ENCODE data around the gene DNAJC5. TPM values are rescaled to one million over a fixed set of nuclear protein-coding genes. Genes with fewer than 3 reads are reported as not detected.

Gene DNAJC5
- total RNA-seq, 2 experiments from 2014 or later = 58.6 to 59.7 TPM

DNA sequence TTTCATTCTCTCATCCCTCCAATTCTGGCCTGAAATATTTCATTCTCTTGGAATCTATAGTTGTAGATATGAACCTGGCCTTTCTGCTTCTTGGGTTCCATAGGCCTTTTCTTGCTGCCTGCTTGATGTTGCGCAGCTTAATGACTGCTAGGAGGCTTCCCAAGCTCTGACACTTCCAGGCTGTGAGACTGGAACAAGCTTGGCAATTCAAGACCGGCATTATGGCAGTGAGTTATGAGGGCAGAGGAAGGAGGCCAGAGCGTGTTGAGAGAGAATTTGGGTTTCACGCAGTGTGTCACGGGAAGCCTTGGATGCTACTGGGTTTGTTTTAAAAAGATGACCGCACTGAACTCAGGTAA is 948 bp upstream of the DNAJC5 start:
- Mint-ChIP-seq H3K27me3 (no peaks in the 10 kb centered on the region), H3K4me1 (peaks cover 35% of the 10 kb centered on the region), H3K27ac (peak overlapping the region; percentile 72), H3K36me3 (ENCODE audit: low read depth) (peaks cover 41% of the 10 kb centered on the region), H3K9me3 (no peaks in the 10 kb centered on the region), H3K4me3 (peak overlapping the region; percentile 58)
- ChIA-PET POLR2A (interaction anchor here (1.0 to 4.5 kb wide), 4 partner anchors 12 to 62 kb away, joined by 3 to 29 read pairs (median 6); partner anchors contain the start of genes TPD52L2 and UCKL1), CTCF (interaction anchor here (1.0 kb wide), 1 partner anchor 20 kb away, joined by 3 read pairs; no protein-coding TSS in a partner anchor)
- DNase-seq = no peak

DNA sequence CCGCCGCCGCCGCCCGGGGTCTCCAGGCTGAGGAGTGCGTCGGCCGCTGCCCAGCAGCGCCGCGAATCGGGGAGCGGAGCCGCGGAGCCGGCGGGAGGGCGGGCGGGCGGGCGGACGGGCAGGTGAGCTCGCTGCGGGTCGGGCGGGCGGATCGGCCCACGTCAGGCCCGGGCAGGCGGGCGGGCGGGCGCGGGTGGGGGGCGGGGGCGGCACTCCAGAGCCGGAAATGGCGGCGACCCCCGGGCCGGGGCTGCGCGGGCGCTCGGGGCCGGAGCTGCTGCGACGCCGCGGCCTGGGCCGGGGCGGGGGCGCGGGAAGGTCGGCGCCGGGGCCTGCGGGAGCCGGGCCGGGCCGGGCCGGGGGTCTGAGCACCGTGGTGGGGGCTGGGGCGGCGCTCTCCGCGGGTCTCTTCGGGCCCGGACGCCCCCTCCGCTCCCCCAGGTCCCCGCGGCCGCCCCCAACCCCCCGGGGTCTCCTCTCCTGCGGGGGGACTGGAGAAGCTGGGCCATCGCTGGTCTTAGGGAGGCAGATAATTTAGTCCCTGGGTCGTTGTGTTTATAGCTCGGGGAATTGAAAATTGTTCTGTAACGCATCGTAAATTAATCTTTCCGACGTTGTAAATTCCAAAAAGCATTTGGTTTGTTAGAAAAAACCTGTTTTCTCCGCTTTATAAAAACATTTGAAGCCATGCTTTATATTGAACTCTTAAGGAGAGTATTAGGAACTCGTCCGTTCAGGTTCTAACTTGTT is 451 bp downstream of the DNAJC5 start:
- Mint-ChIP-seq H3K27me3 (no peaks in the 10 kb centered on the region), H3K4me1 (peaks cover 41% of the 10 kb centered on the region), H3K27ac (peak overlapping the region; percentile 99), H3K4me3 (peak overlapping the region; percentile 95), H3K36me3 (ENCODE audit: low read depth) (peaks cover 33% of the 10 kb centered on the region), H3K9me3 (no peaks in the 10 kb centered on the region)
- ChIA-PET CTCF (interaction anchor here (1.2 to 2.2 kb wide), 4 partner anchors 30 to 143 kb away, joined by 4 to 11 read pairs (median 5); partner anchors contain the start of genes PRPF6, SAMD10 and TPD52L2), POLR2A (interaction anchor here (0.6 to 4.5 kb wide), 22 partner anchors 9 to 374 kb away, joined by 3 to 29 read pairs (median 4); partner anchors contain the start of genes ABHD16B, PPDPF, PRPF6 and PTK6)
- DNase-seq = no peak

DNA sequence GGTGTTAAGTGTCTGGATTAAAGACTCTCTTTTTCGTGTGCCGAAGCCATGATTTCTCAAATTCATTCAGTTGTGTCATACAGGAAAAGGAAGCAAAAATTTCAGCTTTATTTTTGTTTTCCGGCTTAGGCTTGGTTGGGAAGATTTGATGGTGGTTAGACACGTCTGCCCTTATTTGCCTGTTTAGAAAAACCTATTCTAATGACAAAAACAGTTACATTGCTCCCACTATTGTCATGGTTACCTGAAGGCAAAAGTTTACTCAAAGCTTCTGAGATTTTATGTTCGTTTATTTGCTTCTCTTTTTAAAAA is 982 bp downstream of the DNAJC5 start:
- DNase-seq = no peak
- CTCF ChIA-PET = interaction anchor here (1.2 to 2.2 kb wide), 6 partner anchors 31 to 358 kb away, joined by 4 to 11 read pairs (median 5); partner anchors contain the start of genes ARFRP1, PRPF6, PTK6 and SAMD10
- peaks cover 46% of the 10 kb centered on the region for H3K4me1 Mint-ChIP-seq
- POLR2A ChIA-PET = interaction anchor here (0.6 to 4.5 kb wide), 20 partner anchors 8 to 374 kb away, joined by 3 to 29 read pairs (median 4); partner anchors contain the start of genes ABHD16B, PPDPF, PRPF6 and PTK6
- peak overlapping the region; percentile 99 for H3K27ac Mint-ChIP-seq
- H3K9me3 Mint-ChIP-seq = no peaks in the 10 kb centered on the region
- peak overlapping the region; percentile 95 for H3K4me3 Mint-ChIP-seq
- no peaks in the 10 kb centered on the region for H3K27me3 Mint-ChIP-seq
- peaks cover 30% of the 10 kb centered on the region for H3K36me3 Mint-ChIP-seq (ENCODE audit: low read depth)

DNA sequence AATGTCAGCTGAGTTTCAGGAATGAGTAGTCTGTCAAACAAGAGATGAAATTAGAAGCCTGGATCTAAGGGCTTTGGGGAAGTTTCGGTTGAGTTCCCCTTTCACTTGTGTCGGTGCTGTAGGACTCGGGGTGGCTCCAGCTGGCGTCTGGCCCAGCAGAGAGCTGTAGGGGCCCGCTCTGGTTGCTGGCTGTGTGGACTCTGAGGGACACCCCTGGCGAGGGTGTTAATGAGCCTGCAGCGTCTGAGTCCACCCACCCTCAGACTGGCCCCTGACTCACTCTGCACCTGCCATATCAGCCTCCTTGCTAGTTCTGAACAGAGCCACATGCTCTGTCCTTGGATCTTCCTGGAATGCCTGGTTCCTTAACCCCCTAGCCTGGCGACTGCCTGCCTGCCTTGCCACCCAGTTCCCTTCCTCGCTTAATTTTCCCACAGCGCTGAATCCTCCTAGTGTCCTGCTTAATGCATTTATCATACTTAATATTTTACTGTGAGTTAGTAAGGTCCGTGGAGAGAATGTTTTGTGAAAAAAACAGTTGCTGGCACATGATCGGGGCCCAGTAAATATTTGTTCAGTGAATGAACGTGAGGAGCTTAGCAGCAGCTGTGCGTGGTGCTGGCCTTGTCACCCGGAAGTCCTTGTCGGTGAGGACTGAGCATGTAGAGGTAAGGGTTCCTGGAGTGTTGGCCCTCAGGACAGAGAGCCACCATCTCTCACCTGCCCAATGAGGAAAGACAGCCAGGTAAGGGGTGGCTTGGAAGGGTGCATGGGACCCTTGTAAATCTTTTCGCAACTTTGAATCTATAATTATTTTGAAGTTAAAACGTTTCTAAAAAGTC is 1.6 kb downstream of the DNAJC5 start:
- H3K27ac Mint-ChIP-seq = peak overlapping the region; percentile 99
- peaks cover 52% of the 10 kb centered on the region for H3K4me1 Mint-ChIP-seq
- peaks cover 33% of the 10 kb centered on the region for H3K36me3 Mint-ChIP-seq (ENCODE audit: low read depth)
- peak; percentile 42 for DNase-seq
- H3K9me3 Mint-ChIP-seq = no peaks in the 10 kb centered on the region
- POLR2A ChIA-PET = interaction anchor here (0.8 to 4.5 kb wide), 19 partner anchors 8 to 375 kb away, joined by 3 to 29 read pairs (median 4); partner anchors contain the start of genes ABHD16B, PPDPF, PRPF6 and PTK6
- no peaks in the 10 kb centered on the region for H3K27me3 Mint-ChIP-seq
- CTCF ChIA-PET = interaction anchor here (1.2 to 2.2 kb wide), 6 partner anchors 32 to 359 kb away, joined by 4 to 11 read pairs (median 5); partner anchors contain the start of genes ARFRP1, PRPF6, PTK6 and SAMD10
- peak overlapping the region; percentile 95 for H3K4me3 Mint-ChIP-seq

DNA sequence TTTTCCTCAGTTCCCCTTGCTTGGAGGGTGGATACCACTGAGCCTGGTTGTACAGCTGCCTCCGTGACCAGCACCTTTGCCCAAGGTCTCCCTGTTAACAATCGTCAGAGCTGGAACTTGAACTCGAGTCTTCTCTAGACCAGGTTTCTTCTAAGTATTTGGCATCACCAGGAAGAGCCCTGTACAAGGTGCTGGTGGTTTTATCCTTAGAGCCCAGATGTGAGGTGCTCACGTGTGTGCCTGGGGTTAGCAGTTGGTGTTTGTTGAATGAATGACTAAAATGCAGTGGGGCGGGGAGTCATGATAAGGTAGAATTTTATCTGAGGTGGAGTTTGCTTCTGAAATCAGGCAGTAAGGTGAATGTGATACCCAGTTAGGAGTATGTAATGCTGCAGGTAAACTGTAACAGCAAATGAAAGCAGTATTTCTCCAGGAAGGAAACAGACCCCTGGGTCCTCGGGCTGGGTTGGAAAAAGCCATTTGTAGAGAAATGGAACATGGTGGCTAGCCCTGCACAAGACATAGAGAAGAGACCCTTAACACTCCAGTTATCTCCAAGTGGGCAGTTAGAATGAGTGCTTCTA is 3.1 kb downstream of the DNAJC5 start:
- H3K9me3 Mint-ChIP-seq = no peaks in the 10 kb centered on the region
- H3K27ac Mint-ChIP-seq = peak overlapping the region; percentile 27
- peaks cover 40% of the 10 kb centered on the region for H3K36me3 Mint-ChIP-seq (ENCODE audit: low read depth)
- H3K4me3 Mint-ChIP-seq = peak overlapping the region; percentile 1
- no peaks in the 10 kb centered on the region for H3K27me3 Mint-ChIP-seq
- peaks cover 64% of the 10 kb centered on the region for H3K4me1 Mint-ChIP-seq
- CTCF ChIA-PET = no interaction called here
- no peak for DNase-seq
- POLR2A ChIA-PET = interaction anchor here (0.8 to 4.5 kb wide), 3 partner anchors 32 to 35 kb away, joined by 3 to 29 read pairs (median 7); partner anchors contain the start of gene TPD52L2

DNA sequence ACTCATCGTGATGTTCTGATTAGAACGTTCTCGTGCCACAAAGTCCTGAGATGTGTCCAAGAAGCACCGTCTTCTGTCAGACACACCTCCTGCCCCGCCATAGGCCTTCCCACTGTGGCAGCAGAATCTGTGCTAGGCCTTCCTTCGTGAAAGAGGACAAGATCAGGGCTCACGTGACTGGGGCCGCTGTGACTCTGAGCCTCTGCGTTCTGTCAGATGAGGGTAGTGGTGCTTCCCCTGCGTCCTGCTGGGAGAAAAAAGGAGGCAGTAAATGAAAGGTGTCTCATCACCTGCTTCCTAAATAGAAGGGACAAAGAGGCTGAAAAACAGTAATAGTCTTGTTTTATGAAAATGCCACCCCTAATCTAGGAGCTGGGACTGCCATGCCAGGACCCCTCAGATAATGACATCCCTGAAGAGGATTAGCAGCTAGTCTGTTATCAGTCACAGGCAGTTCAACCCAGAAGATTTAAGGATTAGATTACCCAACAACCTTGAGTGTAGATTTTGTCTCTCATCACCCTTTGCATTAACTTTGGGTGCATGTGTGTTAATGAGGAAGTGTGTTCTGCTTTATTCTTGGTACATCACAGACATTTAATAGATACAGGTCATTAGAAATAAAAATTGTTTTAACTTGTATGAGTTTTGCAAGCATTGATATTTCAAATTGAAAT is 4.1 kb downstream of the DNAJC5 start:
- peaks cover 44% of the 10 kb centered on the region for H3K36me3 Mint-ChIP-seq (ENCODE audit: low read depth)
- peak overlapping the region; percentile 27 for H3K27ac Mint-ChIP-seq
- CTCF ChIA-PET = no interaction called here
- H3K9me3 Mint-ChIP-seq = no peaks in the 10 kb centered on the region
- no peak overlapping the region for H3K4me3 Mint-ChIP-seq
- peaks cover 71% of the 10 kb centered on the region for H3K4me1 Mint-ChIP-seq
- H3K27me3 Mint-ChIP-seq = no peaks in the 10 kb centered on the region
- DNase-seq = no peak
- POLR2A ChIA-PET = interaction anchor here (0.8 to 1.4 kb wide), 2 partner anchors 33 to 34 kb away, joined by 3 to 7 read pairs; partner anchors contain the start of gene TPD52L2

DNA sequence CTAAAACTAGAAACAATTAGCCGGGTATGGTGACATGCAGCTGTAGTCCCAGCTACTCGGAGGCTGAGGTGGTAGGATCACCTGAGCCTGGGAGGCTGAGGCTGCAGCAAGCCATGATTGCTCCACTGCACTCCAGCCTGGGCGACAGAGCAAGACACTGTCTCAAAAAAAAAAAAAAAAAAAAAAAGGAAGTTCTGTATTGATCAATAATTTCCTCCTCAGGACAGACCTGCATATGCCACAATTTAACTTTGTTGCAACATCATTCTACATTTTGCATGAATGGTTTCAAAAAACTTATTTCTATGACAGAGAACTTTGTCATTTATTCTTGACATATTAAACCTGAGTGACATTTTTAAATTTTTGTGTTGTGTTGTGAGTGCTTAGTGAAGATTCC is 5.5 kb downstream of the DNAJC5 start:
- H3K27ac Mint-ChIP-seq = peak overlapping the region; percentile 23
- peaks cover 74% of the 10 kb centered on the region for H3K4me1 Mint-ChIP-seq
- peaks cover 54% of the 10 kb centered on the region for H3K36me3 Mint-ChIP-seq (ENCODE audit: low read depth)
- DNase-seq = no peak
- H3K9me3 Mint-ChIP-seq = no peaks in the 10 kb centered on the region
- no peak overlapping the region for H3K4me3 Mint-ChIP-seq
- ChIA-PET POLR2A (no interaction called here), CTCF (no interaction called here)
- H3K27me3 Mint-ChIP-seq = no peaks in the 10 kb centered on the region

DNA sequence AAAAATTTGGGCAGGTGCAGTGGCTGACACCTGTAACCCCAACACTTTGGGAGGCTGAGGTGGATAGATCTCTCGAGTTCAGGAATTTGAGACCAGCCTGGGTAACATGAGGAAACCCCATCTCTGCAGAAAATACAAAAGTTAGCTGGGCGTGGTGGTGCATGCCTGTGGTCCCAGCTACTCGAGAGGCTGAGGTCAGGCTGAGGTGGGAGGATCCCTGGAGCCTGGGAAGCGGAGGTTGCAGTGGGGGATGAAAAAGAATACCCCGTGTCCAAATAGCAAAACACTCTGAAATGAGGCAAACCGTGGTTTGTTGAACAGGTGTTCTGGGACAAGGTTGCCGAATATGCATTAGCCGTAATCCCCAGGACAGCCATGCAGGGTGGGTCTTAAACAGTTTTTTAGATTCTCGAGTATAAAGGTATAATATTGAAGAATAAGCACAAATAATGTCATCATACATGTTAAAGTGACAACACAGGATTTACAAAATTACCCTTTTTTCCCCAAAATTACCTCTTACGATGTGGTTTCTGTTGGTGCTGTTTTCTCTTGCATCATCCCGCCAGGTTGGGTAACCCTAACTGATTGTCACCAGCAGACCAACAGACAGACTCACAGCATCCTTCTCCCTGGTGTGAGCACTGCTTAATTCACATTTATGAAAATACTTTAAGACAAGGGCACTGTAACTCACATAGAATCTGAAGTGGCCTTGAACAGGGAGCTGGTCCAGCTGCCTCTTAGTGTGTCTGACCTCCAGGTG is 9.1 kb downstream of the DNAJC5 start:
- POLR2A ChIA-PET = interaction anchor here (0.7 to 1.8 kb wide), 4 partner anchors 9 to 196 kb away, joined by 3 to 7 read pairs (median 4); partner anchors contain the start of genes ARFRP1, DNAJC5, TPD52L2 and ZGPAT
- H3K4me3 Mint-ChIP-seq = no peak overlapping the region
- no peaks in the 10 kb centered on the region for H3K9me3 Mint-ChIP-seq
- H3K27me3 Mint-ChIP-seq = no peaks in the 10 kb centered on the region
- DNase-seq = no peak
- CTCF ChIA-PET = no interaction called here
- peaks cover 54% of the 10 kb centered on the region for H3K4me1 Mint-ChIP-seq
- peak overlapping the region; percentile 98 for H3K27ac Mint-ChIP-seq
- H3K36me3 Mint-ChIP-seq (ENCODE audit: low read depth) = peaks cover 29% of the 10 kb centered on the region

DNA sequence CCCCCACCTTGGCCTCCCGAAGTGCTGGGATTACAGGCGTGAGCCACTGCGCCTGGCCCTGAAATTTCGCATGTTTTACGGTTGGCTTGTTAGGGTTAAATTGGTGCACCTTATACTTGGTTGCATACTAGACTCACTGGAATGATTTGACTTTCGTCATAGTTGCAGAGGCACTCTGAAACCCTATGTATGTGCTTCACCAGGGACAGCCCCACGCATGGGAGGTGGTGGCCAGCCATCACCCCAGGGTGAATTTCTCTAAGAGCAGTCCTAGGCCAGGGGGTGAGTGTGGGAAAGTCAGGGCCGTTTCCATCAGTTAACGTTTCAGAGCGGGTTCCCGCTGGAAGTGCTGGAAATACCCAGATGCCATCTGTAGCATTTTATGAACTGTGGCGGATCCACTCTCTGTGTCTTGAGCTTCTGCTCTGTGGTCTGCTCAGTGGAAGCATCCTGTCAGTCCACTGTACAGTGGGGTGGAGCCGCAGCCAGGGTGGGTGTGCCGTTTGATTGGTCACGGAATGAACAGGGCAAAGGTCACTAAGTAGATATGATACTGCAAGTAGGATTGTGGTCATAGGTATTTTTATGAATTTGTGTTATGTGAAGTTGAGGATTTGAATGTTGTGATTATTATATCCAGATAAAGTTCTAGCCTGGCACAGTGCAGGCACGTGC is 13.2 kb downstream of the DNAJC5 start:
- ChIA-PET POLR2A (no interaction called here), CTCF (no interaction called here)
- H3K4me3 Mint-ChIP-seq = no peak overlapping the region
- peaks cover 47% of the 10 kb centered on the region for H3K4me1 Mint-ChIP-seq
- H3K36me3 Mint-ChIP-seq (ENCODE audit: low read depth) = peaks cover 28% of the 10 kb centered on the region
- no peak for DNase-seq
- H3K27ac Mint-ChIP-seq = peak overlapping the region; percentile 4
- H3K9me3 Mint-ChIP-seq = no peaks in the 10 kb centered on the region
- no peaks in the 10 kb centered on the region for H3K27me3 Mint-ChIP-seq

DNA sequence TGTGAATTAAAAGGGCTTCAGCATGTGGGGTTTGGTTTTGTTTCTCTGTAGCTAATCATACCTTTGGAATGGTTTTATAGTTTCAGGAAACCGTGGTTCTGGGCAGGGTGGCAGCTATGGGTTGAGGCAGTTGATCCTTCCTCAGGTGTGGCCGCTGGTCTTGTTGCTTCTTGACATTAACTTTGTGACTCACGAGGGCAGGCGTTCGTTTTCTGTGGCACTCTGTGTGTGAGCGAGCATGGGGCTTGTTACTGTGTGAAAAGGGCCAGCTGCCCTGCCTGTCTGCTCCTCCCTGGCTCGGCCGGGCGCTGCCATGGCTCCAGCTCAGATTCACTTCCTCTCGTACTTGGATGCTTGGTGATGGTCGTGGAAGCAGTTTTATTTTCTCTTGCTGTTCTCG is 16.2 kb downstream of the DNAJC5 start:
- Mint-ChIP-seq H3K27ac (peak overlapping the region; percentile 71), H3K4me3 (peak overlapping the region; percentile 35), H3K27me3 (no peaks in the 10 kb centered on the region), H3K9me3 (peaks cover under 1% of the 10 kb centered on the region), H3K36me3 (ENCODE audit: low read depth) (peaks cover 24% of the 10 kb centered on the region), H3K4me1 (peaks cover 36% of the 10 kb centered on the region)
- peak; percentile 32 for DNase-seq
- ChIA-PET CTCF (no interaction called here), POLR2A (interaction anchor here (0.6 to 1.1 kb wide), 3 partner anchors 15 to 110 kb away, joined by 3 to 5 read pairs (median 3); no protein-coding TSS in a partner anchor)

DNA sequence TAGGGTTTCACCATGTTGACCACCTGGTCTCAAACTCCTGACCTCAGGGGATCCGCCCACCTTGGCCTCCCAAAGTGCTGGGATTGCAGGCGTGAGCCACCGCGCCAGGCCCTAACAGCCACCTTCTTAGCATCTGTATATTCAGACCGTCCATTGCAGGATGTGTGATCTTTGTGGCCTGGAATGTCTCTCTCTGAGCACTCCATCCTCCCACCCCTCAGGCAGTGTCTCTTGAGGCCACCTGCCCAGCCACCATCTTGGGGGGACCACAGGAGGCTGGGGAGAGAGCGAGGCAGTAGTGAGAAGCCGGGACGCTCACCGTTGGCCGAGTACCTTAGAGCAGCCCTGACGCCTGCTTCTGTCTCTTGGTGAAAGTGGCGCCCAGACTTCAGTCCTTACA is 18.8 kb downstream of the DNAJC5 start:
- peaks cover 33% of the 10 kb centered on the region for H3K4me1 Mint-ChIP-seq
- CTCF ChIA-PET = no interaction called here
- POLR2A ChIA-PET = no interaction called here
- H3K36me3 Mint-ChIP-seq (ENCODE audit: low read depth) = peaks cover 39% of the 10 kb centered on the region
- DNase-seq = no peak
- no peaks in the 10 kb centered on the region for H3K27me3 Mint-ChIP-seq
- peaks cover 4% of the 10 kb centered on the region for H3K9me3 Mint-ChIP-seq
- H3K4me3 Mint-ChIP-seq = no peak overlapping the region
- no peak overlapping the region for H3K27ac Mint-ChIP-seq

Measured in activated CD4-positive, alpha-beta memory T cell treated with anti-CD3 and anti-CD28 coated beads, Interleukin-2, amount 10 ng/mL, durations not matched to agents 7 days and 5 days (primary cell).